ENCODE measurements around the gene SPC24.
"Not testable (repeated sequence)": the region's sequence is repeated elsewhere in the genome, so short reads cannot be mapped to it uniquely, and the experiment has no call there.

SPC24 gene

DNA sequence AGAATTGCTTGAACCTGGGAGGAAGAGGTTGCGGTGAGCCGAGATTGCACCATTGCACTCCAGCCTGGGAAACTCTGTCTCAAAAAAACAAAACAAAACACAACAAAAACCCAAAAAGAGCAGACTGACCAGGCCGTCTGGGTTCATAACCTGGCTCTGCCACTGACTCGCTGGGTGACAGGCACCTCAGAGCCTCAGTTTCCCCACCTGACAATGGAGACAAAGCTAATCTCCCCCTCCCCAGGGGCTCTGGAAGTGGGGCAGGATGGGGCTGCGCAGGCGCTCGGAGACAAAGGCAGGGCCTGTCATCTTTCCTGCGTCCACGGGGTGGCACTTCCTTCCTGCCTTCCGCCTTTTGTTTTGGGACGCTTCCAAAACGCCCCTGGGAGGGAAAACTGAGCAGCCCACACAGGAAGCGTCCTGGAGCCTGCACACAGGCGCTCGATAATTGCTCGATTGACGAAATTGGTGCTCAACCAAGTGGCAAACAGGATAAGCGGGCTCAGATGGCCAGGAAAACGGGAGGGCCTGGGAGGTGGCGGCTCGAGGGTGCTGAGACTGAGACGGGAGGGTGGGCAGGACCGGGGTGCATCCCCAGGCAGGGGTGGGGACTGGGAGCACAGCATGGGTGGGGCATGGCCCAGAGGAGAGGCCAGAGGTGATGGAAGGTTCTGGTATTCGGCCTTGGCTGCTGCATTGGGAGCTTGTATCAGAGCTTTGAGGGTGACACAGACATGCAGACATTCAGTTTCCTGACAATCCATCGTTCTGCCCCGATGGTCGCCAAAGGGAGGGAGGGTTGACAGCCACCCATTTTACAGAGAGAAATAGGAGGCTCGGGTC, 17.8 kb downstream of the SPC24 start:
- peak; percentile 83 for DNase-seq (ENCODE audit: low read depth)
- H3K4me3 ChIP-seq (ENCODE audit: low read length), result peak overlapping the region; percentile 23
- peak; percentile 83 for TF ChIP-seq CTCF (conservative IDR thresholded peaks at IDR 0.05; ENCODE audit: low read depth, low read length)

- no peak for DNase-seq (ENCODE audit: low read depth)
- H3K4me3 ChIP-seq (ENCODE audit: low read length), result no peak overlapping the region
- no peak for TF ChIP-seq CTCF (conservative IDR thresholded peaks at IDR 0.05; ENCODE audit: low read depth, low read length)
These were observed 19.0 kb downstream of the SPC24 start for GRCh38 chr19:11136400-11137101.

GRCh38 chr19:11131471-11131870, 24.1 kb downstream of the SPC24 start:
- H3K4me3 ChIP-seq (ENCODE audit: low read length), result no peak overlapping the region
- TF ChIP-seq CTCF (conservative IDR thresholded peaks at IDR 0.05; ENCODE audit: low read depth, low read length), result no peak
- no peak for DNase-seq (ENCODE audit: low read depth)

DNA sequence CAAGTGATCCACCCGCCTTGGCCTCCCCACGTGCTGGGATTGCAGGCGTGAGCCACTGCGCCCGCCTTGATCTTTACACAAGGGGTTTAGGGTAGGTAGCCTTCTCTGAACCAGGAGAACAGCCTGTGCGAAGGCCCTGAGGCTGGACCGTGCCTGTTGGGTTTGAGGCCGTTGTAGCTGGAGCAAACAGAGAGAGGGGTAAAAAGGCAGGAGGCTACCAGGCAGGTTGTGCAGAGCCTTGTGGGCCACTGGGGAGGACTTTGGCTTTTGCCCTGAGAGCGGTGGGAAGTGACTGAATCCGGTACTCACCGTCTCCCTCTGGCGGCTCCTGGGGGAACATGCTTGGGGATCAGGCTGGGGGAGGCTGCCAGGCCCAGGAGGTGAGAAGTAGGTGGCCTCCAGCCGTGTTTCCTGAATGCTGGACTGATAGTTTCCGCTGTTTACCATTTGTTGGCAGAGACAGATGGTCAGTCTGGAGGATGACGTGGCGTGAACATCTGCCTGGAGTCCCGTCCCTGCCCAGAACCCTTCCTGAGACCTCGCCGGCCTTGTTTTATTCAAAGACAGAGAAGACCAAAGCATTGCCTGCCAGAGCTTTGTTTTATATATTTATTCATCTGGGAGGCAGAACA, 24.6 kb downstream of the SPC24 start:
- no peak for DNase-seq (ENCODE audit: low read depth)
- H3K4me3 ChIP-seq (ENCODE audit: low read length), result no peak overlapping the region
- peak; percentile 90 for TF ChIP-seq CTCF (conservative IDR thresholded peaks at IDR 0.05; ENCODE audit: low read depth, low read length)

DNA sequence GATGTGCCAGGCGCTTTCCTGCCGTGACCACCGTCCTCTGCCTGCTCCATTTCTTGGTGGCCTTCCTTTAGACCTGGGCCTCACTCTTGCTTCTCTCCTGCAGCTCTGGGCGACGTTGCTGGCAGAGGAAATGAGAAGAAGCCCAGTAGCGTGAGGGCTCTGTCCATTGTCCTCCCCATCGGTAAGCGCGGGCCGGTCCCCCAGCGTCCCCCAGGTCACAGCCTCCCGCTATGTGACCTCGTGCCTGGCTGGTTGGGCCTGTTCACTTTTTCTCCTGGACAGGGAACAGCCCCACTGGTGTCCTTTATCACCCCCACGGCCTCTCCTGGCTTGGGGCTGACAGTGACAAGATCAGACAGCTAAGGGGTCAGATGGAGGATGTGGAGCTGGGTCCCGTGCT, 27.7 kb downstream of the SPC24 start:
- no peak for TF ChIP-seq CTCF (conservative IDR thresholded peaks at IDR 0.05; ENCODE audit: low read depth, low read length)
- DNase-seq (ENCODE audit: low read depth), result no peak
- H3K4me3 ChIP-seq (ENCODE audit: low read length), result no peak overlapping the region

DNA sequence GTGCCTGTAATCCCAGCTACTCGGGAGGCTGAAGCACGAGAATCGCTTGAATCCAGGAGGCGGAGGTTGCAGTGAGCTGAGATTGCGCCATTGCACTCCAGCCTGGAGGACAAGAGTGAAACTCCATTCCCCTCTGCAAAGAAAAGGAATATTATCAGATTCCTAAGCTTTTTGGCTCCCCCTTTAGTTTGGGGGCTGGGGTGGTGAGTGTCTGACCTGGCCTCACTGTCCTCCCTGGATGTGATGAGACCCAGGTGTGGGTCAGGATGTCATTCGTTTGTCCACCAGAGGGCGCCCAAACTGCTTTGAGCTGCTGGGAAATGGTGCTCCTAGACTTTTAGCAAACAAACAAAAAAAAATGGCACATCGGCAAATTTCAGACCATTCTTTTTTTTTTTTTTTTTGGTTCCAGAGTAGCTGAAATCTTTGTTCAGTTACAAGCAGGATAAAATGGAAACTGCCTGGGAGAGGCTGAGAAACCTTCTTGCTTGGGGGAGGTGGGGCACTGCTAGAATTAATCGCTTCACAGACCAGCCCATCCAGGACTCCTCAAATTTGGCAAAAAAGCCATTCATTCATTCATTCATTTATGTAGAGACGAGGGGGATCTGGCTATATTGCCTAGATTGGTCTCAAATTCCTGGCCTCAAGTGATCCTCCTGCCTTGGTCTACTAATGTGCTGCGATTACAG, 29.4 kb downstream of the SPC24 start:
- DNase-seq (ENCODE audit: low read depth), result no peak
- no peak overlapping the region for H3K4me3 ChIP-seq (ENCODE audit: low read length)
- TF ChIP-seq CTCF (conservative IDR thresholded peaks at IDR 0.05; ENCODE audit: low read depth, low read length), result peak; percentile 81

DNA sequence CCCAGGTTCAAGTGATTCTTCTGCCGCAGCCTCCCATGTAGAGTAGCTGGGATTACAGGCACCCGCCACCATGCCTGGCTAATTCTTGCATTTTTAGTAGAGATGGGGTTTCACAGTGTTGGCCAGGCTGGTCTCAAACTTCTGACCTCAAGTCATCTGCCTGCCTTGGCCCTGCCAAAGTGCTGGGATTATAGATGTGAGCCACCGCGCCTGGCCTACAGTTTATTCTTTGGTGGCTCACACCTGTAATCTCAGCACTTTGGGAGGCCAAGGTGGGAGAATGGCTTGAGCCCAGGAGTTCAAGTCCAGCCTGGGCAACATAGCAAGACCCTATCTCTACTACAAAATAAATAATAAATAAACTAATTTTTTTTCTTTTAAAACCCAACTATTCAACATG, 31.4 kb downstream of the SPC24 start:
- DNase-seq (ENCODE audit: low read depth), result not testable (repeated sequence)

More for the DNA sequence above, 31.4 kb downstream of the SPC24 start:
- H3K4me3 ChIP-seq (ENCODE audit: low read length), result not testable (repeated sequence)

Data from retinal pigment epithelial cell (primary cell).